Activated CD4-positive, alpha-beta T cell treated with anti-CD3 and anti-CD28 coated beads for 24 hours (primary cell): ENCODE measurements around the gene SIKE1.
"Not testable (repeated sequence)": the region's sequence is repeated elsewhere in the genome, so short reads cannot be mapped to it uniquely, and the experiment has no call there.

Experiments
- DNase-seq, 2 donors: peaks; one replicate each; pipeline ENCODE4 v3.0.0-alpha.2; 2020; ENCODE audit warnings: low read depth in 2 of 2

The SIKE1 gene

GRCh38 chr1:114780344-114781226 lies at the start of gene SIKE1:
Gene SIKE1, minus strand, starts transcription at chr1:114780685. Its CDS starts 78 bp downstream, at chr1:114780607.
- peak; percentile 83 to 85 for DNase-seq

GRCh38 chr1:114830075-114830474 lies 49.6 kb upstream of the SIKE1 start:
- DNase-seq = not testable (repeated sequence)

DNA sequence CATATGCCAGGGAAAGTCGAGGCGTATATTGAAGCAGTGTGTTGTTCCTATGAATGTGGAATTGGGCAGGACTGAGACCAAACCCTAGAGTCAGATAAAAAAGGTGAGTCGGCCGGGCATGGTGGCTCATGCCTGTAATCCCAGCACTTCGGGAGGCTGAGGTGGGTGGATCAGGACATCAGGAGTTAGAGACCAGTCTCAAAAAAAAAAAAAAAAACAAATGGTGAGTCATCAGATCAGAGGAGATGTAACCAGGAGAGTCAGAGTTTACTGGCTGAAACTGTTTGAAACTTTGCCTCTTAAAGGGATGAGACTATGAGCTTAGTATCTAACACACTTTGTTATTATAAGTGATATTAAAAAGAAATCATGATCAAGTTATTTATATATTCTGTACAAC lies 47.8 kb upstream of the SIKE1 start:
- DNase-seq = no peak

DNA sequence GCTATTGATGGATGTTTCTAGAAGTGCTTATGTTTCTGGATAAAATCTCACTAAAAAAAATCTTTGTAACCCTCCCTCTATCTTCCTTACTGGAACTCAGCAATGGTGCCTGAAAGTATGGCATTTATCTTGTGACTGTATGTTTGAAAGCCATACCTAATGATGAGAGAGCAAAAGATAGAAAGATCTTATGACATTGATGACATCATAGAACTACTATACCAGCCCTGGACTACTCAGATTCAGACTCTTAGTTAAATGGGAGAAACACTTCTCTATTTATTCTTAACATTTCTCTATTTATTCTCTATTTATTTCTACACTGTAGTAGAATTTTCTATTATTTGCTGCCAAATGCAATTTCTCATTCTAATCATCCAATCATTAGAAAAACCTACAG lies 41.5 kb upstream of the SIKE1 start:
- no peak for DNase-seq

DNA sequence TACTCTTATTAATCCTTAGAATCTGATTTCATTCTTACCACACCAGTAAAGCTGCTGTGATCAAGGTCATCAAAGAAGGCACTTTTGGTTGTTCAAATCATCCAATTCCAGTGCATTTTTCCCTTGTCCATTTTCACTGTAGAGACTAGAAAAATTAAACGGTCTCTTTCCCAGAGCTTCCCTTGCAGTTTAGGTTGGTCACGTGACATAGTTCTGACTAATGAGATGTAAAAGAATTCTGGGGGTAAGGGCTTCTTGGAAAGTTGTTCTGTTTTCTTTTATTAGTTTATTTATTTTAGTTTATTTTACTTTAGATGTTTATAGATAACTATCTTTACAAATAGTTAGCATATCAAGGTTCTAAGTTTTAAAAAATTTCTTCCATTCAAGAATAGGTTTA lies 39.9 kb upstream of the SIKE1 start:
- DNase-seq = no peak

GRCh38 chr1:114819869-114820268 lies 39.4 kb upstream of the SIKE1 start:
- no peak for DNase-seq

DNA sequence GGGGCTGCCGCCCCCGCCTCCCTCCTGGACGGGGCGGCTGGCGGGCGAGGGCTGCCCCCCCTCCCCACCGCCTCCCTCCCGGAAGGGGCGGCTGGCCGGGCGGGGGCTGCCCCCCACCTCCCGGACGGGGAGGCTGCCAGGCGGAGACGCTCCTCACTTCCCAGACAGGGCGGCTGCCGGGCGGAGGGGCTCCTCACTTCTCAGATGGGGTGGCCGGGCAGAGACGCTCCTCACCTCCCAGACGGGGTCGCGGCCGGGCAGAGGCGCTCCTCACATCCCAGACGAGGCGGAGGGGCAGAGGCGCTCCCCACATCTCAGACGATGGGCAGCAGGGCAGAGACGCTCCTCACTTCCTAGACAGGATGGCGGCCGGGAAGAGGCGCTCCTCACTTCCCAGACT lies 24.0 kb upstream of the SIKE1 start:
- DNase-seq = not testable (repeated sequence)

- DNase-seq = no peak
These were observed 22.5 kb upstream of the SIKE1 start for GRCh38 chr1:114803001-114803400.

GRCh38 chr1:114794038-114794437 lies 13.6 kb upstream of the SIKE1 start:
- DNase-seq = no peak

DNA sequence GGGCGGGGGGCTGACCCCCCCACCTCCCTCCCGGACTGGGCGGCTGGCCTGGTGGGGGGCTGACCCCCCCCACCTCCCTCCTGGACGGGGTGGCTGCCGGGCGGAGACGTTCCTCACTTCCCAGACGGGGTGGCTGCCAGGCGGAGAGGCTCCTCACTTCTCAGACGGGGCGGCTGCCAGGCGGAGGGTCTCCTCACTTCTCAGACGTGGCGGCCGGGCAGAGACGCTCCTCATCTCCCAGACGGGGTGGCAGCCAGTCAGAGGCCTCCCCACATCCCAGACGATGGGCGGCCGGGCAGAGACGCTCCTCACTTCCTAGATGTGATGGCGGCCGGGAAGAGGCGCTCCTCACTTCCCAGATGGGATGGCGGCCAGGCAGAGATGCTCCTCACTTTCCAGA lies 10.1 kb upstream of the SIKE1 start:
- DNase-seq = not testable (repeated sequence)

- not testable (repeated sequence) for DNase-seq
These were observed 6.0 kb upstream of the SIKE1 start for GRCh38 chr1:114786440-114786839.

DNA sequence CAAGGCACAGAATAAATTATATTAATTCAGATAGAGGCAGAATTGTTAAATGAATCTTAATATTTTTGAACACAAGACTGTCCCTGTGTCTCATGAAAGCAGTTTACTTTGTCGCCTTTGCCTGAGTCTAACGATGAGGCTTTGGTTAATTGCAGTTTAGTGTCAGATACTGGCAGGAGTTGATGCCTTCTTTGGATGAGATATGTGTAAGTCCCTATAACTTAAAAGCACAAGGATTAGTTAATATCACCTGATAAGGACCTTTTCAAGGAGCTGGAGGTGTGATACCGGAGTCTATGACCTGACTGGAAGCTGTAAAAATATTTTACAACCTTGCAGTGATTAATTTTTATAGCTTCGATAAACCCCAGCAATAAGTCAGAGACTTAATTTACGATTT lies 2.0 kb upstream of the SIKE1 start:
- DNase-seq = no peak

DNA sequence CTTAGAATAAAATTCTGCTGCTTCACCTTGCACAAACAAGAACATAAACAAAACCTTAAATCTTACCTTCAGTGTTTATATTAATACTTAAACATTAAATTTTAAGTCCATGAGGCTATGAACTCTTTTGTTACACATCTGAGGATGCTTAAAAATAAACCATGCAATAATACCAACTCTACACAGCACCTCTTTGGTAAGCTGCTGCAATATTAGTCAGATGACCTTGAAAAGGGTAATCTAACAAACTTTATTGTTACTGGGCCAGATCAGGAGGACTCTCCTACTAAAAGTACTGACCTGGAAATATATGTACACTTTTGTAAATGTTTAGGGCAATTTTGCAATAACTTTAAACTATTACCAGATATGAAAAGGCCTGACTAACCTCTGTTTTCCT lies 763 bp downstream of the SIKE1 start:
- DNase-seq = no peak

DNA sequence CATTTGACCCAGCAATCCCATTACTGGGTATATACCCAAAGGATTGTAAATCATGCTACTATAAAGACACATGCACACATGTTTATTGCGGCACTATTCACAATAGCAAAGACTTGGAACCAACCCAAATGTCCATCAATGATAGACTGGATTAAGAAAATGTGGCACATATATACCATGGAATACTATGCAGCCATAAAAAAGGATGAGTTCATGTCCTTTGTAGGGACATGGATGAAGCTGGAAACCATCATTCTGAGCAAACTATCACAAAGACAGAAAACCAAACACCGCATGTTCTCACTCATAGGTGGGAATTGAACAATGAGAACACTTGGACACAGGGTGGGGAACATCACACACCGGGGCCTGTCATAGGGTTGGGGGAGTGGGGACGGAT lies 3.8 kb downstream of the SIKE1 start:
- DNase-seq = not testable (repeated sequence)

- DNase-seq = no peak
These were observed 8.5 kb downstream of the SIKE1 start for GRCh38 chr1:114771992-114772391.

GRCh38 chr1:114770989-114771388 lies 9.5 kb downstream of the SIKE1 start:
- no peak for DNase-seq

- DNase-seq = no peak
These were observed 15.8 kb downstream of the SIKE1 start for GRCh38 chr1:114764689-114765088.

GRCh38 chr1:114758256-114758832 lies 22.1 kb downstream of the SIKE1 start:
- DNase-seq = no peak

GRCh38 chr1:114757455-114758255 lies 22.8 kb downstream of the SIKE1 start, which contains the start of gene CSDE1:
Gene CSDE1, minus strand, starts transcription at chr1:114757984. Its CDS starts 18,094 bp downstream, at chr1:114739890.
- DNase-seq = peak; percentile 91 to 94

DNA sequence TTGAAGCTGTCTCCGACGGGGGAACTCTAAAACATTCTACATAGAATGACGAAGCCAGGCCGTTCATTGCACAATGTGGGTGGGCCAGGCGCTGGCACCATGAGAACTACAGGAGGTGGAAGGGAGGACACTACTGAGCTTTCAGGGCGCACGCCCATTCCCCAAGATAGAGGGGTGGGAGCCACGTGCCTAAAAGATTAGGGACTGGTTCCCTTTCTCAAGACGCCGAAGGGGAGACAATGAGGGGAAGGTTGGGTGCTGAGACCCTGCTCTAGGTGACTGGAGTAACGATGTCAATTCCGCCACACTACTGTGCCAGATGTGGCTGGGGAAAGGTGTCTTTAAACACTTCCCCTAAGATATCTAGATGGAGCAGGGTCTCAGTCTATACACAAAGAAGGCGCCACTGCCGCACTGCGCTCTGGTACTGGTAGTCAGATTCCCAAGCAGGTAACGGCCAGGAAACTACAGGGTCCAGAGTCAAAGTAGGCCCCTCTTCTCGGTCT lies 23.5 kb downstream of the SIKE1 start:
- no peak for DNase-seq

DNA sequence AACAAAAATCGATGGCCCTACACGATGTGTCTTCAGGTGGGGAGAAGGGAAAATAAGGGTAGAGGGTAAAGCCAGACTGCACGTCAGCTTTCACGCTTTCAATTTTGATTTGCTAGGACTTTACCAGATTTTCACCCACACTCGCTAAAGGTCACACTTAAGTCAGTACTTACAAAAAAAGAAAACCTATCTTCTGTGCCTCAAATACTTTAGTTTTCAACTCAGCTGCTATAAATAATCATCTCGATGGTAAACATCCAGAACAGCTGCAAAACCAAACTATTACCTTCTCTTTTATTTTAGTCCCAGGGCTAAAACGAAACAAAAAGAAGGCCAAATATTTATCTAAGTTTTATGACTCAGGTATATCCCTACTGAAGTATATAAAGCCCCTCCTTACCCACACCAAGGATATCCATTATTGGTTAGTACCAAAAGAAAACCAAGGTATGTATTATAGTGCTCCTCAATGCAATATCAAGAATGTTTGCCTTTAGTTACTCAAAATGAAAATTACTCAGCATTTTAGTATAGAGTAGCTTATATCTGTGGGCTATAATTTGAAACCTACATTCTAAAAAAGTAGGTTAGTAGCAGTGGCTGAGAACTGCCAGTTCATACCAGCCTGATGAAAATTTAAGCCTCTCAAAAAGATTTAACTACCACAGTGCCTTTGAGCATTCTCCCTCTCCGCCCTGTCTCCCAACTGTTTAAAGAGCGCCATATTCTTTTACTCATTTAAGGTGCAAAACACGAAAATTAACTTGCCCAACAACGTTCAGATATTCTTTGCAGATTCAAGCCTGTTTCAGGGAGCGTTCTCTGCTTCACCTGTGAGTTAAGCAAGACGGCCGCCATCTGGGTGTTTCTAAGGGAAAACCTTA lies 24.2 kb downstream of the SIKE1 start:
- DNase-seq = no peak
